Stimulated activated CD4-positive, alpha-beta T cell treated with anti-CD3 and anti-CD28 coated beads, Interleukin-2, amount 100 ng/mL, for 48 hours (primary cell): ENCODE data around the gene SLC38A2.
"Not testable (repeated sequence)": the region's sequence is repeated elsewhere in the genome, so short reads cannot be mapped to it uniquely, and the experiment has no call there.

Experiments used
- DNase-seq, 2 donors: peaks; one replicate each; pipeline ENCODE4 v3.0.0-alpha.2; 2020

SLC38A2 gene

DNA sequence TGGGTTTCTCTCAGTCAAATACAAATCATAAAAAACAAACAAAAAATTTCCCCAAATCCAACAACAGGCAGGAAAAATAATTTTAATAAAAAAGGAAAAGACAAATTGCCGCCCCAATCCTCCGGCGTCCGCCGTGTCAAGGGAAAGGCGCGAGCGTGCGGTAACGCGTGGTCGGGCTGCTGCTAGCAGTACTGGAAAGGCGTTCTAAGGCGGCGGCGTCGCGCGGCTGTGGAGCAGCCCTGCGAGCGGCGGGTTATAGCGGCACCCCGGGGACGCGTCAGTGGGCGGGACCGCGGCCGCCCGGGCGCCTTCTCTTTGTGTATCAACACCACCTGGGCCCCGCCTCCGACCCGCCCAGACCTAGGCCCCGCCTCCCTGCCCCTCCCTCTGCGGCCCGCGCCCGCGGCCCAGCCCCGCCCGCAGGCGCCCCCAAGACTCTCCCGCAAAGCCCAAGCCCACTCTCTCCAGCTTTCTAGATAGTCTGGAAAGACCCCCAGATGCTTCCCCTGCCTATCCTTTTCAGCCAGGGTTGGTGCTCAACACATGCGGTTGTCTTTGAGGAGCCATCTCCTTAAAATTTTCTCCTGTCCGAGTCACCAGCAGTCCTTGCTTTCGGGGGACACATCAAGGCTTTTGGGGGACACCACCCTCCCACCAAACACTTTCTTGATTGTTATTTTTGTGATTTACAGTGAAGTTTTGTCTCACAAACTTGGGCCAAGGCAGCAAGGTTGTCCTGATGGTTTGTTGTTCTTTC, at the start of gene SLC38A2:
SLC38A2 (minus strand) TSS at position 230 of the 757 bp plus-strand sequence. CDS start 1,480 bp downstream, outside the sequence.
- peak; percentile 94 to 98 for DNase-seq

GRCh38 chr12:46419675-46420074, 47.1 kb upstream of the SLC38A2 start:
- DNase-seq = no peak

DNA sequence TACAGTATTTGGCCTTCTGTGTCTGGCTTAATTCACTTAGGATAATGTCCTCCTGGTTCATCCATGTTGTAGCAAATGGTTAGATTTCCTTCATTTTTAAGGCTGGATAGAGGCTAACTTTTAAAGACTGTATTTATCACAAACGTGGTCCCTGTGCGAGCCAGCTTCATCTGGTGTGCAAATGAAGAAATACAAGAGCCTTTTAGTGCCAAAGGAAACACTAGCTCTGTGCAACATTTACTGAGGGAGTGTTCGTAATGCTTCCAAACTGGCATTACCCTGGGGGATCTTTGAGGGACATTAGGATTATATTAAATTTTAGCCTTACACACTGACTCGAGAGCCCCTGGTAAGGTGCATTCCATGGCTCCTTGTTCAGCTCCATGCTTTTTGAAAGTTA, 43.0 kb upstream of the SLC38A2 start:
- no peak for DNase-seq

- DNase-seq = no peak
Measured at GRCh38 chr12:46414591-46415268, 42.2 kb upstream of the SLC38A2 start.

GRCh38 chr12:46413368-46413767, 40.8 kb upstream of the SLC38A2 start:
- DNase-seq = no peak

- no peak for DNase-seq
Measured at GRCh38 chr12:46412857-46413256, 40.3 kb upstream of the SLC38A2 start.

- no peak for DNase-seq
Measured at GRCh38 chr12:46410495-46410894, 37.9 kb upstream of the SLC38A2 start.

GRCh38 chr12:46409974-46410373, 37.4 kb upstream of the SLC38A2 start:
- no peak for DNase-seq

DNA sequence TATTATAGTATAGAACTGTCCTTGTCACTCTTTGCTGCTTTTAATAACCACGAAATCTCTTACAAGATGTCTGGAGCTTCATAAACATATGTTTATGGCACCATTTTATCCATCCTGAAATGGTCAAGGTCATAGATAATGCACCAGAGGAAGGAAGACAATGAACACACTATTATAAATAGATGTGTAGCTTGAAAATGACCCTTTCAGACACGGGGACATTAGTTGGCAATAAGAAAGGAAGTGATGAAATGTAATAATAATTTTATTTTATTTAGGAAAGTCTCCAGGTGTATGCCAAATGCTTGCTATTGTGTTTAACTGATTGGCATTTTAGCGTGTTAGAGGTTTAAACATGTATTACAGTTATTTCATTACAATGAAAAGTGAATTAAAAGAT, 36.8 kb upstream of the SLC38A2 start:
- DNase-seq = no peak

- DNase-seq = no peak
Measured at GRCh38 chr12:46408441-46408840, 35.9 kb upstream of the SLC38A2 start.

GRCh38 chr12:46407361-46407760, 34.8 kb upstream of the SLC38A2 start:
- no peak for DNase-seq

- DNase-seq = no peak
Measured at GRCh38 chr12:46406352-46407027, 33.9 kb upstream of the SLC38A2 start.

- DNase-seq = no peak
Measured at GRCh38 chr12:46404733-46405132, 32.2 kb upstream of the SLC38A2 start.

- no peak for DNase-seq
Measured at GRCh38 chr12:46404225-46404631, 31.7 kb upstream of the SLC38A2 start.

DNA sequence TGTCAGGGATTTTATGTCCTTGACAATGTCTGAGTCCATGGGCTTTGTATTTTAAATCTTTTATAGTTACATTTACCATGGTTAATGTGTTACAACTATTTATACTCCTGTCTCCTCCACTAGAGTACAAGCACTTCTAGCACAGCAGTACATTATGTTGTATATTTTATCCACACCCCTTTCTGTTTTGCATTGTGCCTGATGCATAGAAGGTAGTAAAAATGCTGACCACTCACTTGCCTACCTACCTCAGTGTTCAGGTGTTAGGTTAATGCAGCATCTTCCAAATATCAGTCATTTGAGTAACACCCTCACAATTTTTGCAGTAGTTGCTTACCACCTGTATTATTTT, 31.1 kb upstream of the SLC38A2 start:
- no peak for DNase-seq

DNA sequence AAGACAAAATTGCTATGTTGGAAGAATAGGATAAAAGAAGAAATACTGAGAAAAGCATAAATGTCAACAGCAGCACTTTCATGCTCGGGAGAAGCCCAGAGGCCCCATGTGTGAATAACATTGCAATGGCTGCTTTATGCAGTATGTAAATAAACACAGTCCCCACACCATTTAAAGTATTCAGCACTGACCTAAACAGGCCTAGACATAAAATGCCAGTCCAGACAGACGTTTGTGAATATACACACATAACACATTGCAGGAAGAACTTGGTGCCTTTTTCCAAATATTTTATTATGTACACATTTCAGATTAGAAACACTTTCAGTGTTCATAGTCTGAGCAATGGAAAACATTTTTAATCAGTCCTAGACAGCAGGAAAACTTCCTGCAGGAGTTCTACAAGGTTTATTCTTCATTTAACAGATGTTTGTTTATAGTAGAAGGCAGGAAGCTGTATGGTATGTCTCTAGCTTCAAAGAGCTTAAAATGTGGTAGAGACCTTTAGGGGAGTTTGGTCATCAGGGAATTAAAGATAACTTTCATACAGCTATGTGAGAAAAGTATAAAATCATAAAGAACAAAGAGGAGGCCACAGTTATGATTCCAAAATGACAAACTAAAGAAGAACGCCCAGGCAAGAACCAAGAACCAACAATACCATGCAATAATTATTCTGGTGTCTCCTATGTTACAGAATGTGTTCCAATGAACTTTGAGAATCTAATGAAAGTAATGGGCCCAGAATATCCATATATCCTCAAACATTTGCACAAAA, 30.6 kb upstream of the SLC38A2 start:
- DNase-seq = no peak

DNA sequence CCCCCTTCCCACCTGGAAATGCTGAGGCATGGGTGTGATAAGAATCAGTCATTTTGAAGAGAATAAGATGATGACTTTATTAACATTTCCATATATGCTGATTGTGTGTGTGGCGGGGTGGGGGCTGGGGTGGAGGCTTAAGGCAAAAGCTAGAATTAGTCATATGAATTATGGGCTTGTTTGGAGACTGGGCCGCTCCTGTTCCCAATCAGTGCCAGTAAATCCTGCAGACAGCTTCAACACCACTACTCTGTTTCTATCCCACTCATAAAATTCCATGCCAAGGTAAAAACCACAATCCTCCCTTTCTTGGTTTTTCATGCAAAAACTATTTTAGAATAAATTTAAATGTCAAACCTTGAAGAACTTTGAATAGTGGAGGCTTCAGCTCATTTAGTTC, 29.9 kb upstream of the SLC38A2 start:
- DNase-seq = no peak

- no peak for DNase-seq
Measured at GRCh38 chr12:46401662-46402061, 29.1 kb upstream of the SLC38A2 start.

DNA sequence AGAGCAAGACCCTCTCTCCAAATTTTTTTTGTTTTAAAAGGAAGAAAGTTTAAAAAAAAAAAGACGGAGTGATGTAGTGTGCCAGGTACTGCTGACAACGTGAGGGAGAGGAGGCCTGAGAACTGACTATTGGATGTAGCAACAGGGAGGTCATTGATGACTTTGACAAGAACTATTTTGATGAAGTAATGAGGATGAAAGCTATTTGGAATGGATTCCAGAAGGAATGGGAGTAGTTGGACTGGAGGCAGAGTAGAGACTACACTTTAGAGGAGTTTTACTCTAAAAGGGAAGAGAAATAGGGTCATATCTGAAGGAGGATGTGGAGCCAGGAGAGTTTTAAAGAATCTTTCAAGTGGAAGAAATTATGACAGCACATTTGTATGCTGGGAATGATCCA, 27.8 kb upstream of the SLC38A2 start:
- no peak for DNase-seq

- not testable (repeated sequence) for DNase-seq
Measured at GRCh38 chr12:46399461-46400248, 27.1 kb upstream of the SLC38A2 start.

DNA sequence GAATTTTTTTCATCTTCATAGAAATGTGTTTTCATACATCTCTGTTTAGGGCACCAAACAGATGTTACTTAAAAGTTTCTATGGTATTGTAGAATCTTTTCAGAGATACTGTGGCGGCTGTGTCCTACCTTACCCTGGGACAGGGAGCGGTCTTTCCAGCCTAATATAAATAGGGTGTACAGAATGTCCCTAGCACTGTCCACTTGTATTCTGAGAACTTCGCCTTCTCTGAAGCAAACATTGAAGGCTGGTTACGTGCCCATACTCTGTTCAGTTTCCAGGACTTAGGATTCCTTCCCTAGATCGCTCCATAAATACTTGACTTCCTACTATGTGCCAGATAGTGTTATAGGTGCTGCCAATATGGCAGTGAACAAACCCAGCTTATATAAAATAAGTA, 24.3 kb upstream of the SLC38A2 start:
- DNase-seq = no peak

DNA sequence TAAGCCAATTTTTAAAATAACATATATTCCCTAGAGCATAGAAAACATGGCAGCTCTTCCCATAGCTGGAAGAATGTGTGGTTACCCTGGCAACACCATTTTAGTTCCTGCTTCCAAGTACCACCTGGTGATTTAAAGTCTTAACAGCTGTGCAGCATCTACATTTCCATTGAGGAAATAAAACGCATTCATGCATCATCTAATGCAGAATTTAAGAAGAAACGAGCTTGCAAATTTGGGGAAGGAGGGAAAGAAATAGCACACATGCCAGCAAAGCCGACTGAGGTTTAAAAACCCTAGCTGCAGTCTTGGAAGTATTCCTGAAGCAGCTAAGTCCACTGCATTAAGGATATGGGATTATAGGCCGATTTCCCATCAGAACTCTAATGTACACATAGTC, 22.8 kb upstream of the SLC38A2 start:
- no peak for DNase-seq
